Nucleus accumbens (tissue), 56 donors: ENCODE measurements around the gene TMIGD2.
A peak's percentile ranks its signal among the peaks of the same experiment; 100 is the strongest.
"Not testable (repeated sequence)": the region's sequence is repeated elsewhere in the genome, so short reads cannot be mapped to it uniquely, and the experiment has no call there.

Source experiments
- DNase-seq, 56 donors: peaks; one replicate each; lab custom pipeline; 2025; lab: John Stamatoyannopoulos, UW

Gene TMIGD2

DNA sequence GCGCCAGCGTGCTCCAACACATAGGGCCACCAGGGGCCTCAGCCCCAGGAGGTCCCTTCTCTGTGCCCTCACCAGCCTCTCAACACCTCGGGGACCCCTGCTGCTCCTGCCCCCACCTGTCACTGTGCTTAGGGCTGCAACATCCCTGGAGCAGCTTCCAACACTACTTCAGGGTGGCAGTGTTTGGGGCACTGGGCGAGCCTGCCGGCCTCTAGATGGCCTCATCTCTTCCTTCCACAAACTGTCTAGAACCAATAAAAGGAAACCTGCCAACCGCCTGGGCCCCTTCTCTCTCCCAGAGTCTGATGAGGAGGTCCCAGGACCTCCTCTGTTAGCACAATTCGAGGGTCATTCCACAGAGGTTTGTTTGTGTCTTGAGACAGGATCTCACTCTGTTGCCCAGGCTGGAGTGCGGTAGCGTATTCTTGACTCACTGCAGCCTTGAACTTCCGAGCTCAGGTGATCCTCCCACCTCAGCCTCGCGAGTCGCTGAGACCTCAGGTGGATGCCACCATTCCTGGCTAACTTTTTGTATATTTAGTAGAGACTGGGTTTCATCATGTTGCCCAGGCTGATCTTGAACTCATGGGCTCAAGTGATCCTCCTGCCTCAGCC lies 33.3 kb downstream of the TMIGD2 start:
- DNase-seq: no peak

GRCh38 chr19:4267901-4268815 lies 34.0 kb downstream of the TMIGD2 start:
- DNase-seq: no peak

DNA sequence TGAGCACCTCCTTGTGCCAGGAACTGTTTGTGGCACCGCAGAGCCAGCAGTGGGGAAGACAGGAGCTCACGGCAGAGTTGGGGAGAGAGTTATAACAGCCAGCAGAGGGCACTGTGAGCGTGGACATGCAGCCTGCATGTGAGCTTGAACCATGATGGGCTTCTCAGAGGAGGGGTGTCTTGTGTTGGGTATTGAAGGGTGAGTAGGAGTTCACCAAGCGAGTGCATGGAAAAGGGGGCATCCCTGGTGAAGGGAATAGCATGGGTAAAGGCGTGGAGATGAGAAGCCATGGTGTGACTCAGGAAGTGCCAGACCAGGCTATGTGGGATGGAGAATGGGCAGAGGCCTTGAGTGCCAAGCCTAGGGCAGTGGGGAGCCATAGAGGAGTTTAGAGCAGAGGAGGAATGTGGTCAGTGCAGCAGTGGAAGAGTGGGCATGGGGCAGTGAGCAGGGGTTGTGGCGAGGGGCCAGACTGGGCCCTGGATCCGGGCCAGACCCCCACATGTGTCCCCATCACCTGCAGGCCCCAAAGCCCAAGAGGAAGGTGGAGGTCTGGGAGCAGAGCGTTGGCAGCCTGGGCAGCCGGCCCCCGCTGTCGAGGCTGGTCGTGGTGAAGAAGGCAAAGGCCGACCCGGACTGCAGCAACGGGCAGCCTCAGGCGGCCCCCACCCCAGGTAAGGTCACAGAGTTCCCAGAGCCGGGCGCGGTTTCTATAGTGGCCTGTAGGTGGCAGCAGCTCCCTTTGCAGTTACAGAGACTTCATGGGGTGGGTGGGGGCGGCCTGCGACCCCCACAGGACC lies 34.9 kb downstream of the TMIGD2 start:
- DNase-seq: peak in 17 of 56 donors; percentile 0 to 59 (median 16)

DNA sequence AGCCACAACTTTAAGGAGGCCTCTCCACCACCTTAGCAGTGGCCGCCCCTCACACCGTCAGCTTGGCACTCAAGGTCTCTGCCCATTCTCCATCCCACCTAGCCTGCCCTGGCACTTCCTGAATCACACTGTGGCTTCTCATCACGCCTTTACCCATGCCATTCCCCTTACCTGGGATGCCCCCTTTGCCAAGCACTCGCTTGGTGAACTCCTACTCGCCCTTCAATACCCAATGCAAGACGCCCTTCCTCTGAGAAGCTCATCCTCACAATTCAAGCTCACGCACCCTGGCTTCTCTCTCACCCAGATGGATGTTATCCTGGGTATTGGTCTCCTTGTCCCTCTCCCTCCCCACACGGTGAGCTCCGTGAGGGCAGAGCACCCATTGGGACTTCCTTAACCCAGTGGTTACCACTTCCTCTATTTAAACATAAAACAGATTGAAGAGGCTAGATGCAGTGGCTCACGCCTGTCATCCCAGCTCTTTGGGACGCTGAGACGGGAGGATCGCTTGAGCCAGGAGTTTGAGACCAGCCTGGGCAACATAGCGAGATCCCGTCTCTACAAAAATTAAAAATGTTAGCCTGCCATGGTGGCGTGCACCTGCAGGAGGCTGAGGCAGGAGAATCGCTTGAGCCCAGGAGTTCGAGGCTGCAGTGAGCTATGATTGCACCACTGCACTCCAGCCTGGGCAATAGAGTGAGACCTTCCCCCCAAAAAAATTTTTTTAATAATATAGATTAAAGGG lies 35.8 kb downstream of the TMIGD2 start:
- no peak for DNase-seq

GRCh38 chr19:4264812-4265211 lies 37.4 kb downstream of the TMIGD2 start:
- no peak for DNase-seq

DNA sequence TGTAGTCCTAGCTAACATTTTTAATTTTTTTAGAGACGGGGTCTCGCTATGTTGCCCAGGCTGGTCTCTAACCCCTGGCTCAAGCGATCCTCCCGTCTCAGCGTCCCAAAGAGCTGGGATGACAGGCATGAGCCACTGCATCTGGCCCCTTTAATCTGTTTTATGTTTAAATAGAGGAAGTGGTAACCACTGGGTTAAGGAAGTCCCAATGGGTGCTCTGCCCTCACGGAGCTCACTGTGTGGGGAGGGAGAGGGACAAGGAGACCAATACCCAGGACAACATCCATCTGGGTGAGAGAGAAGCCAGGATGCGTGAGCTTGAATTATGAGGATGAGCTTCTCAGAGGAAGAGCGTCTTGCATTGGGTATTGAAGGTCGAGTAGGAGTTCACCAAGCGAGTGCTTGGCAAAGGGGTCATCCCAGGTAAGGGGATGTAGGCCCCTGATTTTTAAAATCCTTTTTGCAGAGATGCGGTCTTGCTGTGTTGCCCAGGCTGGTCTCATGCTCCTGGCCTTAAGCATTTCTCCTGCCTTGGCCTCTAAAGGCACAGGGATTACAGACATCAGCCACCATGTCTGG lies 41.5 kb downstream of the TMIGD2 start:
- no peak for DNase-seq

DNA sequence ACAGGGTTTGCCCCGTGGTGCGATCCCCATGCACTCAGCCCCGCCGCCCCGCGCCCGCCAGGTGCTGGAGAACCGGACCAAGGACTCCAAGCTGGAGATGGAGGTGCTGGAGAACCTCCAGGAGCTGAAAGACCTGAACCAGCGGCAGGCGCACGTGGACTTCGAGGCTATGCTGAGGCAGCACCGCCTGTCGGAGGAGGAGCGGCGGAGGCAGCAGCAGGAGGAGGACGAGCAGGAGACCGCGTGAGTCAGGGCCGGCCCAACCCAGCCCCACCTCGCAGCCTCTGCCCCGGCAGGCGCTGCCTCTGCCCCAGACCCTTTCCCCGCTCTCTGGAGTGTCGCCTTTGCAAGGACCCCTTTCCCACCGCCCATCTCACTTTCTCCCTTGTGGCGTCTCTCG lies 44.0 kb downstream of the TMIGD2 start:
- no peak for DNase-seq

DNA sequence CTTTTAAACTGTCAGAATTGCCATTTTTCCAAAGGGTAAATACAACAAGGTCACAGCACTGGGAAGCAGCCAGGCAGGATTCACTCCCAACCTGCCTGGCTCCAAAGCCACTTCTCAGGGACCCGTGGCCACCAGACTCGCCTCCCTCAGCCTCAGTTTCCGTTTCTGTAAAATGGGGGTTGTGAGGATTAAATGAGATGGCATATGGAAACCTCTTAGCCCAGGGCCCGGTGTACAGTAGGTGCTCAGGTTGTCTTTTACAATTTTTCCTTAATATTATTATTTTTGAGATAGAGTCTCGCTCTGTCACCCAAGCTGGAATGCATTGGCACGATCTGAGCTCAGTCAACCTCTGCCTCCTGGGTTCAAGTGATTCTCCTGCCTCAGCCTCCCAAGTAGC lies 45.2 kb downstream of the TMIGD2 start:
- no peak for DNase-seq

DNA sequence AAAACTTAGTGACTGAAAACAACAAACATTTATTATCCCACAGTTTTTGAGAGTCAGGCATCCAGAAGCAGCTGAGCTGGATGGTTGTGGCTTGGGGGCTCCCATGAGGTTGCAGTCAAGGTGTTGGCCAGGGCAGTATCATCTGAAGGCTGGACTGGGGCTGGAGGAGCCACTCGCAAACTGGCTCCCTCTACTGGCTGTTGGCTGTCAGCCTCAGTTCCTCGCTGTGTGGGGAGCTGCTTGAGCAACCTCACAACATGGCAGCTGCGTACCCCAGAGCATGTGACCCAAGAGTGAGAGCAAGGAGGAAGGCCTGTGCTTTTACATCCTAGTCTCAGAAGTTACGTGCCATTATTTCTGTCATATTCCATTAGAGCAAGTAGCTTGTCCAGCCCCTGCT lies 45.6 kb downstream of the TMIGD2 start:
- no peak for DNase-seq

GRCh38 chr19:4246767-4247593 lies 55.2 kb downstream of the TMIGD2 start, which contains the start of gene YJU2:
YJU2 (plus strand) TSS chr19:4247080; CDS start chr19:4247147, 67 bp downstream.
- DNase-seq: peak; percentile 73 to 97 (median 94)

- DNase-seq: not testable (repeated sequence)
These were observed 56.3 kb downstream of the TMIGD2 start for GRCh38 chr19:4245938-4246337.
